ENCODE results near the gene RBM20. TPM values are rescaled to one million over a fixed set of nuclear protein-coding genes. Genes with fewer than 3 reads are reported as not detected.
"Not testable (repeated sequence)": the region's sequence is repeated elsewhere in the genome, so short reads cannot be mapped to it uniquely, and the experiment has no call there.

Gene RBM20
- total RNA-seq, 1 experiment from 2014 or later = 16.5 TPM

DNA sequence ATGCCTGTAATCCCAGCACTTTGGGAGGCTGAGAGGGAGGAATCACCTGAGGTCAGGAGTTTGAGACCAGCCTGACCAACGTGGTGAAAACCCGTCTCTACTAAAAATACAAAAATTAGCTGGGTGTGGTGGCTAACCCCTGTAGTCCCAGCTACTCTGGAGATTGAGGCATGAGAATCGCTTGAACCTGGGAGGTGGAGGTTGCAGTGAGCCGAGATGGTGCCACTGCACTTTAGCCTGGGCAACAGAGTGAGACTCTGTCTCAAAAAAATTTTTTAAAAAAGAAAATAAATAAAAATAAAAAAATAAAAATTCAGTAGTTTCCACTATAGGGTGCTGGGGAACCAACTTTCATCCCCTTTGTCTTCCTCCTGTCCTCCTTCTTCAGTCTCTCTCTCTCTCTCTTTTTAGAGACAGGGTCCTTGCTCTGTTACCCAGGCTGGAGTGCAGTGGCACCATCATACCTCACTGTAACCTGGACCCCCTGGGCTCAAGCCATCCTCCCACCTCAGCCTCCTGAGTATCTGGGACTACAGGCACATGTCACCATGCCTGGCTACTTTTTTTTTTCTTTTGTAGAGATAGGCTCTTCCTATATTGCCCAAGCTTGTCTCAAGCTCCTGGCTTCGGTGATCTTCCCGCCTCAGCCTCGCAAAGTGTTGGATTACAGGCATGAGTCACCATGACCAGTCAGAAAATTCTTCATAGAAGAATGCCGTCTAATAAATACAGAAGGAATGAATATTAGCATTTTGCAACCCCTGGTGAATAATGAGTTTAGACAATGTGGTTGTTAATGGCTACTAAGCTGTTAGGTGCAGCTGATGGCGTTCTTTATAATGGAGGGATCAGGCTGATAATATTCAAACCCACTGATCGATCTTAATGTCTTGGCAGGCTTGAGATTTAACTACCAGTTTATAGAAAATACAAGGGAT lies 20.6 kb downstream of the RBM20 start:
- H3K27ac ChIP-seq = peak overlapping the region; percentile 73
- peak; percentile 87 to 90 for DNase-seq (ENCODE audit: low read depth in 1 of 2, low spot score in 2 of 2)
- H3K27me3 ChIP-seq (replicated peaks) = no peaks in the 10 kb centered on the region
- H3K36me3 ChIP-seq = peaks cover 4% of the 10 kb centered on the region; the same call in 1 of the 2 replicates
- H3K4me3 ChIP-seq = no peak overlapping the region
- H3K4me1 ChIP-seq (replicated peaks) = peaks cover 44% of the 10 kb centered on the region
- H3K9me3 ChIP-seq (replicated peaks) = no peaks in the 10 kb centered on the region

DNA sequence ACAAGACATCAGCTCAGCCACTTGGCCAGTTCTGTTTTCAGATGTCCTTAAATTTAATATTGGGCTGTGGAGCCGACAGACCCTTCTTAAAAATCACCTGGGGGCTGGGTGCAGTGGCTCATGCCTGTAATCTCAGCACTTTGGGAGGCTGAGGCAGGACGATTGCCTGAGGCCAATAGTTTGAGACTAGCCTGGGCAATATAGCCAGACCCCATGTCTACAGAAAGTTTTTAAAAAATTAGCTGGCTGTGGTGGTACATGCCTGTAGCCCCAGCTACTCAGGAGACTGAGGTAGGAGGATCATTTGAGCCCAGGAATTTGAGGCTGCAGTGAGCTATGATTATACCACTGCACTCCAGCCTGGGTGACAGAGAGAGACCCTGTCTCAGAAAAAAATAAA lies 22.1 kb downstream of the RBM20 start:
- not testable (repeated sequence) for H3K4me3 ChIP-seq; H3K36me3 ChIP-seq; H3K27me3 ChIP-seq (replicated peaks); H3K9me3 ChIP-seq (replicated peaks); DNase-seq (ENCODE audit: low read depth in 1 of 2, low spot score in 2 of 2)
- H3K4me1 ChIP-seq (replicated peaks) = peaks cover 44% of the 10 kb centered on the region
- peak overlapping the region; percentile 73 for H3K27ac ChIP-seq

DNA sequence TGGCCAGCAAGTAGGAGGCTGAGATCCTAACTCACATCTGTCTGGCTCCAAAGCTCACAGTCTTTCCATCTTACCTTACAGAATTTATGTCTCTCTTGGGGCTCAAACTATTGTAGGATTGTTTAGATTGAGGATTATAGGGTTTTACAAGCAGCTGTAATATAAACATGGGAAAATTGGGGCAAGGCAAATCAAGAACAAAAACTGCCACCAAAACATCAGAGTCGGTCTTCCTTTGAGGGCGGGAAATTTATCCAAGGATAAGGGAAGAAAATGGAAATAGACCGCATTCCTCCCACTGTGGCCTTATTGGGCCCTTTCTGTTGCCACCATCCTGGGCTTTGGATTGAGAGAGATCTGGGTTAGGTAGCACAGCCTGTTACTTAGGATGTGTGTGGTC lies 22.5 kb downstream of the RBM20 start:
- peaks cover 44% of the 10 kb centered on the region for H3K4me1 ChIP-seq (replicated peaks)
- no peaks in the 10 kb centered on the region for H3K9me3 ChIP-seq (replicated peaks)
- peaks cover 5% of the 10 kb centered on the region for H3K36me3 ChIP-seq
- peak overlapping the region; percentile 73 for H3K27ac ChIP-seq
- H3K27me3 ChIP-seq (replicated peaks) = no peaks in the 10 kb centered on the region
- no peak overlapping the region for H3K4me3 ChIP-seq
- DNase-seq (ENCODE audit: low read depth in 1 of 2, low spot score in 2 of 2) = peak in 1 of 2 experiments; percentile 84

DNA sequence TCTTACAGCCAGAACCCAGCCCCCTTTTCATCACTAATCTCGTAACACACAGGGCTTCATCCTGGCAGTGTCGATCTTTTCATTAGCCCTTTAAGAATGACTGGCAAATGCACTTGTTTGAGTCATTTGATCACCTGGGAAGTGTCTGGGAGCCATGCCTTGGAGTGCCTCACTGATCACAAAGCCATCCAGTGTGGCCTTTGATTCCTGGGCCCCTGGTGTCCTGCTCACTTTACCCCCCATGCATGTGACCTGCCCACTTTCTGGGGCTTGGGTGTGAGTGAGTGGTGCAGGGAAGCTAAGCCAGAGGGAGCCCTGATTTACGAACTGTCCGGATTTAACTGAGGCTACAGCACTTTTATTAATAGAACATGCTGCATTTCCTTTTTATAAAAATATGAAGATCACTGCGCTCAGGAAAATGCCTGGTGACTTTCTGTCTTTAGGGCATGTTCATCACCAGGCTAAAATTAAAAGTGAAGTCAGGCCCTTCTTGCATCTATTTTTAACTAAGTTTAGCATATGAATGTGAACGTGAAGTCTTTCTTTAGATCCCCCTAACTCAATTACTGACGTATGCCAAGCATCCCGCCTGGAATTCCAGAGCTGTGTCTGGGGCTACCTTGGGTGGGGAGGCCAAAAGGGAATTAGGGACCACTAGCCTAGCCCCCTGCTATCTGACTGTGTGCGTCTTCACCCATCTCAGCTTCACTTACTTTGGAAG lies 23.6 kb downstream of the RBM20 start:
- peaks cover 45% of the 10 kb centered on the region for H3K4me1 ChIP-seq (replicated peaks)
- DNase-seq (ENCODE audit: low read depth in 1 of 2, low spot score in 2 of 2) = no peak
- H3K9me3 ChIP-seq (replicated peaks) = no peaks in the 10 kb centered on the region
- no peak overlapping the region for H3K4me3 ChIP-seq
- H3K27me3 ChIP-seq (replicated peaks) = no peaks in the 10 kb centered on the region
- H3K27ac ChIP-seq = peak overlapping the region; percentile 73; the same call in 1 of the 2 replicates
- H3K36me3 ChIP-seq = peaks cover 13% of the 10 kb centered on the region

DNA sequence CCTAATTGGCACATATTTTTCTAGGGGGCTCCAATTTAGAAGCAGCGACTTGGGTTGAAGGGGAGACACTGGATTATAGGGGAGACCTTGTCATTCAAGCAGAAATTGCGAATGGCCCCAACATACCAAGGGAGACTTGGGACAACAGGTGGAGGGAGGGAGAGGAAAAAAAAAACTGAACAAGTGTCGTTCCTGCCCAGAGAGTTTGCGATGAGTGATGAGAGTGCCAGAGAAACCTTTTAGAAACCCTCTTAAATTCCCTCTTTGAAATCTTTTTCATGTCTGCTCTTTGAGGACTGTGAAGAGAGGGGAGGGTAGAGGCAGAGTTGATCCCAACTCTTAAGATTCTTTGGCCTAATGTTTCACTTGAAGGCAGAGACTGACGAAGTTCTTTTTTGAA lies 24.3 kb downstream of the RBM20 start:
- H3K27me3 ChIP-seq (replicated peaks) = no peaks in the 10 kb centered on the region
- H3K9me3 ChIP-seq (replicated peaks) = no peaks in the 10 kb centered on the region
- no peak for DNase-seq (ENCODE audit: low read depth in 1 of 2, low spot score in 2 of 2)
- H3K36me3 ChIP-seq = peaks cover 13% of the 10 kb centered on the region
- no peak overlapping the region for H3K27ac ChIP-seq
- peaks cover 51% of the 10 kb centered on the region for H3K4me1 ChIP-seq (replicated peaks)
- no peak overlapping the region for H3K4me3 ChIP-seq

DNA sequence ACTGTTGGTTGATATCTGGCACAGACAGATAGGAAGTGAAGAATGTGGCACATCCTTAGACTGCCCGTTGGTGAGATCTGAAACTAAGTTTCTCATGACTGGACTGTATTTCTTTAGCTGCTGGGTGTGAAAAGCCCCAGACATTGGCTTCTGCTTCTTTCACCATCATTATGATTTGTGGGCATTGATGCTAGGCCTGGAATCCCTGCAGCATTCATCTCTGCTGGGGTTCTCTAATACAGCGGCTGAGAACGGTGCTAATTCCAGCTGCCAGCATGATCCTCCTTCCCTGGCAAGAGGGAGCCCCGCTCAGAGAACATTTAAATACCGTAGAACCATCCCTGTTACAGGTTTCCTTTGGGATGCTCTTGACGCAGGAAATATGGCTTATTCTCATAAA lies 26.2 kb downstream of the RBM20 start:
- DNase-seq (ENCODE audit: low read depth in 1 of 2, low spot score in 2 of 2) = no peak
- Histone ChIP-seq H3K27me3 (replicated peaks) (no peaks in the 10 kb centered on the region), H3K4me1 (replicated peaks) (peaks cover 48% of the 10 kb centered on the region), H3K4me3 (no peak overlapping the region), H3K27ac (no peak overlapping the region), H3K36me3 (peaks cover 19% of the 10 kb centered on the region), H3K9me3 (replicated peaks) (no peaks in the 10 kb centered on the region)

DNA sequence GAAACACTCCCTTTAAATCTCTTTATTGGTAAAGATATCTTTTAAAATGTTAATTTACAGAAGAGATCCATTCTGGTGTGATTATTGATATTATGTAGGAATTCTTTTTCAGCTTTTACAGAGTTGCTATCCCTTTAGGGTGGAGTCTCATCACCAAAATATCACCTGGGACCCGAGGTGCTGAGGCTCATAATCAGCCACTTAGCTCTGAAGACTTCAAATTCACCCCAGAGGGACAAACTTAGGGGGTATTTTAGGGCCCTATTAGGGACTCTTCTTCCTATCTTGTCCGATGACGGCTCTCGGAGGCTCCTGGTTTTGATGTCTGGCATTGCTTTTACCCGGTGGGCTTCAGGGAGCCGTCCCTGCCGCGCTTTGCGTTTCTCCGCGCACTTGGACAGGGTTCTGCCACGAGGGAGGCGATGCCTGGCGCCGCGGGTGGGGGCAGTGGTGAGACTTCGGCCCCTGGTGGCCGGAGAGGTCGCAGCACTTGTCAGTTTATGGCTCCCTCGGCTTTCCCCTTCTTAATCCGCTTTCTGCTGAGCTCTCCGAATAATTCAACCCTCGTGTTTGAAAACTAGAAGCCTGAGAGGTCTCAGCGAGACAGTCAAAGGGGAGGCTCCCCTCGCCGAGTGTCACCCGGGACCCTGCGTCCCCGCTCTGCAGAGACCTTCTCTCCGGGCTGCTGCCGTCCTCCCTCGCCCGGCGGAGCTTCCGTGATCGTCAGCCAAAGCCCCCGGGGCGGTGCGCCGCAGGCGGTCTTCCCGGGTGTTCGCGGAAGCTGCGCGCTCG lies 27.8 kb downstream of the RBM20 start:
- H3K9me3 ChIP-seq (replicated peaks) = no peaks in the 10 kb centered on the region
- no peaks in the 10 kb centered on the region for H3K27me3 ChIP-seq (replicated peaks)
- H3K4me1 ChIP-seq (replicated peaks) = peaks cover 45% of the 10 kb centered on the region
- peaks cover 22% of the 10 kb centered on the region for H3K36me3 ChIP-seq
- DNase-seq (ENCODE audit: low read depth in 1 of 2, low spot score in 2 of 2) = no peak
- H3K4me3 ChIP-seq = no peak overlapping the region
- H3K27ac ChIP-seq = no peak overlapping the region

DNA sequence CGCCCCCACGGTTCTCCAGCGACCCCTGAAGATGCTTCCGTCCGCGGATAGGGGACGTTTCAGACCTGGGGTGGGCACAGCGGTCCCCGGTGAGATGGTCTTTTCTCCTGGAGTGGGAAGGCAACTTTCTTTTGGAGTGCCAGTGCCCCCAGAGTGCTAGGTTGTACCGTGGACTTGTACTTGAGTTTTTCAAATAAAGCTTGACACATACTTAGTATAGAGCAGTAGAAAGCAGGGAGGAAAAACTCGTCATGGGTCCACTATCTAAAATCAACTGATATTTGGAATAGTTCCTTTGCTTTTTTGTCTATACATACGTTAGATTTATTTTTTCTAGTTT lies 28.4 kb downstream of the RBM20 start:
- Histone ChIP-seq H3K27ac (no peak overlapping the region), H3K4me3 (no peak overlapping the region), H3K27me3 (replicated peaks) (no peaks in the 10 kb centered on the region), H3K36me3 (peaks cover 22% of the 10 kb centered on the region), H3K4me1 (replicated peaks) (peaks cover 39% of the 10 kb centered on the region), H3K9me3 (replicated peaks) (no peaks in the 10 kb centered on the region)
- DNase-seq (ENCODE audit: low read depth in 1 of 2, low spot score in 2 of 2) = no peak

DNA sequence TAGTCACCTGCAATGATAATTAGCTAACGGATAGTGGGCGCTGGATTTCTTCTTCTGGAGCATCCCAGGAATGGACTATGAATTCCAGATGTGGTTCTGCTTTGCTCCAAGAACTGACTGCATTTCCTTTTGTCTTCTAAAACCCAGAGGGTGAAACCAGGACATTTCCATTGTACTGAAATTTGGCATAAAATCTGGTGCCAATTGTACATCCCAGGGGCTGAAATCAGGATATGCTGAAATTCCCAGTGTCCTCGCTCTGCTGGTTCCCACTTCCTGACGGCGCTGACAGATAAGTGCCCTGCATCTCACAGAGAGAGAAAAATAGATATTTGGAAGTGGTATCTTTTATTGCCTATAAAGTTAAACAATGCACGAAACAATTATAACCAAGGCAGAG lies 31.9 kb downstream of the RBM20 start:
- H3K27ac ChIP-seq = 0 out of 2 replicates have a peak overlapping the region, but pooled peaks have one; percentile 15
- H3K27me3 ChIP-seq (replicated peaks) = no peaks in the 10 kb centered on the region
- peaks cover 27% of the 10 kb centered on the region for H3K36me3 ChIP-seq
- H3K9me3 ChIP-seq (replicated peaks) = no peaks in the 10 kb centered on the region
- peak in 1 of 2 experiments; percentile 42 for DNase-seq (ENCODE audit: low read depth in 1 of 2, low spot score in 2 of 2)
- no peak overlapping the region for H3K4me3 ChIP-seq
- H3K4me1 ChIP-seq (replicated peaks) = peaks cover 41% of the 10 kb centered on the region

DNA sequence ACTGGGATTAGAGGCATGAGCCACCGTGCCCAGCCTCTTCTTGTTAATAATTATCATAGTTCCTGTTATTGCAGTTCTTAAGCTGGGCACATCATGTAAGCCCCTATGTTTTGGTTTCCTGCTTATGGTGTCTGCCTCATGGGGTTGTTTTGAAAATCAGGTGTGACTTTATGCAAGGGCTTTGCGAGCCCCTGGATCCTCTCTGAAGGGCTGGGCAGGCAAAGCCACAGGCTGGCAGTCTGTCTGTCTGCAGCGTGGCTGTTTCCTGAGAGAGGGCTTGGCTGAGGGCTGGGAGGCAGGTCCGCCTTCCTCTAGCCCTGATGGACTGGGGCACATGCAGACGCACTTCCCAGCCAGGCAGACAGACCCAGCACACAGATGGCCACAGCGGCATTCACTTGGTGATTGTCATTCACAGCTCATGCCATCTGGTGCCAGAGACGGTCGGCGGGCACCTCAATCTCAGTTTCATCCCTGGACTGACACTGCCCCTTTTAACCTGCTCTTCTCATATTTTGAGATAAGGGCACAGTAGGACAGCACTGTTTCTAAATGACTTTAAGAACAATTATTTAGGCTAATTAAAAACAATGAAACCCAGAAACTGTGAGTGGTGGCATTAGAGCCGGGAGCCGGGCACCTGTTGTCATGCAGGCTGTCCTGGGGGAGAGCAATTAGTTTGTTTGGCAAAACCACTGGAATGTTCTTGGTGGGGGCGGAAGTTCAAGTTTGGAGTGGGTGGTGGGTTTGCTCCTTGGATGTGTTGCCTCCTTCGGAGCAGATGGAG lies 35.5 kb downstream of the RBM20 start:
- no peak for DNase-seq (ENCODE audit: low read depth in 1 of 2, low spot score in 2 of 2)
- no peaks in the 10 kb centered on the region for H3K9me3 ChIP-seq (replicated peaks)
- peaks cover 42% of the 10 kb centered on the region for H3K4me1 ChIP-seq (replicated peaks)
- H3K4me3 ChIP-seq = no peak overlapping the region
- peaks cover 13% of the 10 kb centered on the region for H3K36me3 ChIP-seq
- H3K27me3 ChIP-seq (replicated peaks) = no peaks in the 10 kb centered on the region
- H3K27ac ChIP-seq = no peak overlapping the region

DNA sequence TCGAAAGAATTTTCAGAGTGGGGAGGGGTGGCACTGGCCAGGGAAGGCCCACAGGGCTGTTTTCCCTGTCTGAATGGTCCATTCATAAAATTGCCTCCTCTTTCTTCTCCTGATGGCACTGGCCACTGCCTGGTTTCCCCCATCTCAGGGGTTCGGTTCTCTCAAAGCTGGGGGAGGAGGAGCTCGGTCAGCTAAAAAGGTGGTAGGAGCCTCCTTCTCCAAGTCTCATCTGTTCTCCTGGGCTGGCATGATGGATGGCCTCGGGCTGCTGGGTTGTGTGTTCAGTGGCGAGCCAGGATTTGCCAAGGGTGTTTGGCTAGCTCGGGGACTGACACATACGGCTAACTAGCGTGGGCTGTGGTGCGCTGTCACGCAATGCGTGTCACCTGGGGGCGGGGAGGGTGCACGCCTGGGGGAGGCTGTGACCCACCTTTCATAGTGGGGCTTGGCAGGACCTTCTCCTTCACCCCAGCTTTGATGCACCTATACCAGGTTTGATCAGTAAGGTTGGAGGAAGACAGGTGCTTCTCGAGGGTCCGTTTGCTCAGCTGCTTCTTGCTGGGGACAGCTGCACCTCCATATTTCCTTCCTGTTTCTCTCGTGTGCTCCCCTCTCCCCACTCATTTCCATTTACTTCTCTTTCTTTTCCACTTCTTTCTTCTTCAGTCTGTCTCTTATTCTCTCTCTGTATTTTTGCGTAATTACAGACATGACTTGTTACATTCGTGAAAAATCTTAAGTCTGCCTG lies 36.3 kb downstream of the RBM20 start:
- Histone ChIP-seq H3K4me1 (replicated peaks) (peaks cover 46% of the 10 kb centered on the region), H3K27ac (no peak overlapping the region), H3K9me3 (replicated peaks) (no peaks in the 10 kb centered on the region), H3K4me3 (no peak overlapping the region), H3K27me3 (replicated peaks) (no peaks in the 10 kb centered on the region), H3K36me3 (peaks cover 10% of the 10 kb centered on the region)
- no peak for DNase-seq (ENCODE audit: low read depth in 1 of 2, low spot score in 2 of 2)

DNA sequence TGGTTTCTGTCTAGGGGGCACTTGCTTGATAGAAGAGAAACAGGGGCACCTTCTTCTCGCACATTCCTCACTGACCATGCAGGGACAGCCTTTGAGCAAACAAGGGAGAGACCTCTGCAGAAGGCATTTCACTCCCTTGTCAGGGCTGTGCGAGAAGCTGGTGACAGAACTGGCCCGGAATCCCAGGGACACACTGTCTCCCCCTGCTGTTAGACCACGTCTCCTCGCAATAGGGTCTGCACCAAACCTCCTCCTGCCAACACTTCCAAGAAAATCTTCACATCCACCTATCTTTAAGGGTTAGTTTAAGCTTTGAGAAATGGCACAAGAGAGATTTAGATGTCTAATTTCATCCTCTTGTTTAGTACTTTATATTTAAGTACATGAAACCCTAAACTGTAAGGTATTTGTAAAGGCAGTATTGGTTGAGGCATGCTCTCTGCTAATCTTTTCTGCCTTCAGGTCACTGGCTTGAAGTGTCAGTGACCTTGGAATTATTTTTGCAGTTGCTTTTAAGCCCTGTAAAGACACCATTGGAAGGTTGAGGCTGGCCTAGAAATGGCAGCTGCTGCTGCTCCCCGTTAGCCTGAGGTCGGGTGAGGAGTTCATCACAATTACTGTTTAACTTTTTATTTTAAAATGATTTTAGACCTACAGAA lies 37.0 kb downstream of the RBM20 start:
- no peaks in the 10 kb centered on the region for H3K9me3 ChIP-seq (replicated peaks)
- H3K4me3 ChIP-seq = no peak overlapping the region
- H3K36me3 ChIP-seq = peaks cover 8% of the 10 kb centered on the region; the same call in 1 of the 2 replicates
- H3K4me1 ChIP-seq (replicated peaks) = peaks cover 46% of the 10 kb centered on the region
- DNase-seq (ENCODE audit: low read depth in 1 of 2, low spot score in 2 of 2) = peak; percentile 46 to 67
- H3K27me3 ChIP-seq (replicated peaks) = no peaks in the 10 kb centered on the region
- no peak overlapping the region for H3K27ac ChIP-seq
